OCI-LY7 (cell line): ENCODE measurements around the gene RPRD2. TPM values are rescaled to one million over a fixed set of nuclear protein-coding genes. Genes with fewer than 3 reads are reported as not detected.

Source experiments
- BruUV-seq: library from RNA; stranded (reverse); fragments of 400-500 nt; replicated peaks from 2 replicates; lab custom pipeline; 2021; lab: Mats Ljungman, UMichigan
- CTCF ChIA-PET: fragments of 300-600 bp; sonication (Branson Sonifier 250); formaldehyde crosslinking; loops from one replicate; lab custom pipeline; 2022; ENCODE audit warnings: antibody characterized with exemption; ENCODE audit not compliant: unreplicated experiment; lab: Charles Lee
- POLR2A ChIA-PET: fragments of 300-600 bp; sonication (Branson Sonifier 250); formaldehyde crosslinking; loops from one replicate; lab custom pipeline; 2022; ENCODE audit warnings: antibody characterized with exemption; lab: Charles Lee
- DNase-seq: peaks from one replicate; pipeline ENCODE4 v3.0.0-alpha.2; 2015; ENCODE audit warnings: low spot score
- H2AFZ ChIP-seq: fragments of 200-600 bp; sonication (generic), shearing (Covaris generic); 2 replicates; pipeline ENCODE4 v1.6.1; 2014; ENCODE audit warnings: mild to moderate bottlenecking, antibody characterized with exemption, low read length, moderate library complexity
- H3K27ac ChIP-seq: fragments of 200-600 bp; sonication (generic); 2 replicates; pipeline ENCODE4 v1.5.1; 2014; ENCODE audit warnings: mixed run types, low read depth, mild to moderate bottlenecking, moderate library complexity, low read length, inconsistent platforms; ENCODE audit not compliant: poor library complexity, severe bottlenecking
- H3K36me3 ChIP-seq: fragments of 200-600 bp; sonication (generic); 2 replicates; pipeline ENCODE4 v1.6.1; 2014; ENCODE audit warnings: mild to moderate bottlenecking, antibody characterized with exemption, low read length, moderate library complexity, mixed read lengths; ENCODE audit not compliant: insufficient read depth
- H3K4me1 ChIP-seq: fragments of 200-600 bp; sonication (generic); 2 replicates; pipeline ENCODE4 v1.5.1; 2014; ENCODE audit warnings: mild to moderate bottlenecking, low read length; ENCODE audit not compliant: insufficient read depth, poor library complexity, severe bottlenecking
- H3K4me2 ChIP-seq: fragments of 200-600 bp; sonication (generic); 2 replicates; pipeline ENCODE4 v1.6.1; 2014; ENCODE audit warnings: mild to moderate bottlenecking, low read length
- H3K4me3 ChIP-seq: fragments of 200-600 bp; sonication (generic); 2 replicates; pipeline ENCODE4 v1.5.1; 2014; ENCODE audit warnings: mild to moderate bottlenecking, low read depth, low read length; ENCODE audit not compliant: poor library complexity, severe bottlenecking
- H3K79me2 ChIP-seq: fragments of 200-600 bp; sonication (generic); 2 replicates; pipeline ENCODE4 v1.6.1; 2016; ENCODE audit warnings: low read depth, mild to moderate bottlenecking, low read length, moderate library complexity, mixed read lengths; ENCODE audit not compliant: insufficient read depth
- H3K9me2 ChIP-seq: fragments of 200-600 bp; sonication (generic); 2 replicates; pipeline ENCODE4 v1.6.1; 2016; ENCODE audit warnings: mild to moderate bottlenecking, low read length, mixed read lengths; ENCODE audit not compliant: insufficient read depth
- H3K9me3 ChIP-seq: fragments of 200-600 bp; sonication (generic); 2 replicates; pipeline ENCODE4 v1.6.1; 2014; ENCODE audit warnings: mild to moderate bottlenecking, mixed run types, low read length, mixed read lengths
- H4K20me1 ChIP-seq: fragments of 200-600 bp; sonication (generic); 2 replicates; pipeline ENCODE4 v1.6.1; 2014; ENCODE audit warnings: mild to moderate bottlenecking, antibody characterized with exemption, low read length, moderate library complexity, mixed read lengths; ENCODE audit not compliant: insufficient read depth
- EZH2phosphoT487 ChIP-seq: fragments of 200-600 bp; sonication (generic); IDR thresholded peaks from 2 replicates; pipeline ENCODE4 v1.6.1; 2018; ENCODE audit warnings: low read depth, borderline replicate concordance, mild to moderate bottlenecking, mixed run types, antibody characterized with exemption, low read length, moderate library complexity, mixed read lengths
- intact Hi-C: fragments of 100-400 bp; cut with micrococcal nuclease; formaldehyde crosslinking; loops from one replicate; pipeline ENCODE4 v1.10.0; 2022; ENCODE audit not compliant: unreplicated experiment
- total RNA-seq, 2 experiments: library from RNA; depleted of rRNA in 1 of 2; stranded (reverse); fragments of >200 nt in 1 of 2; shearing (Covaris generic) in 1 of 2; gene quantifications; 2 replicates each; pipeline ENCODE4 v1.2.3, GENCODE V29; 2014 to 2022
- TF ChIP-seq, protein P1 (sequence below): fragments of 200-600 bp; sonication (generic); conservative IDR thresholded peaks from 2 replicates; pipeline ENCODE4 v1.5.1; 2014; ENCODE audit warnings: mild to moderate bottlenecking, antibody characterized with exemption, low read length, moderate library complexity, mixed read lengths

The RPRD2 gene
- total RNA-seq, 2 experiments from 2014 or later = 17.0 to 39.7 TPM

DNA sequence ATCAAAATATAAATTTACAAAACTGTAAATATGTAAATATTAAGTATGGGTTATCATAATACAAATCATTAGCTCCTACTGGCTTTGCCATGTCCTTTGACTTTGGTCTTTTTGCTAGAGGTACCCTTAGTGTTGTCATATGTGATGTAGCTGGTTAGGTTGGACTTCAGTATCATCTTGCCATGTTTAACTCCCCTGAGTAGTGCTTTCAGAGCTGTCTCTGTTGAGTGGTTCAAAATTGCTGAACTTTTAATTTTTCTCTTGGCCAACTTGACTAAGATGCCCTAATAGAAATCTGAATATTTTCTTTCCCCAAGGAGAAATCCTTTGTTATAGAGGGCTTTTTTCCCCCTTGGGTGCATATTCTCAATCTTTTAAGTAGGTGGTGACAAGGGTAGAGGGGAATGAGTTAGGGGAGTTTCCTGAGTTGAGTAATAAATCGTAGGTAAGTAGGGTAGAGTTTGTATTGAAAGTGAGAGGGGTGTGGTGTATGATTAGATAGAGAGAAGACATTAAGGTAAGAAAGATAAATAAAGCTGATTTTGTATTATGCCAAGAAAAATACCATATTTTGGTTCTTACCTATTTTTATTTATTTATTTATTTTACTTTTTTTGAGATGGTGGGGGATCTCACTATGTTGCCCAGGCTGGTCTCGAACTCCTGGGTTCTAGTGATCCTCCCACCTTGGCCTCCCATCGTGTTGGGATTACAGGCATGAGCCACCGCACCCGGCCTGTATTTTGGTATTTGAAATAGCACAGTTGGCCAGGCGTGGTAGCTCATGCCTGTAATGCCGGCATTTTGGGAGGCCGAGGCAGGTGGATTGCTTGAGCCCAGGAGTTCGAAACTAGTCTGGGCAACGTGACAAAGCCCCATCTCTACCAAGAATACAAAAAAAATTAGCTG, 21.8 kb downstream of the RPRD2 start:
- Histone ChIP-seq H3K27ac (no peak overlapping the region), H3K79me2 (peaks cover 97% of the 10 kb centered on the region), H3K9me2 (no peaks in the 10 kb centered on the region), H3K9me3 (no peaks in the 10 kb centered on the region), H3K4me3 (no peak overlapping the region), H2AFZ (no peak overlapping the region), H3K4me1 (peaks cover 7% of the 10 kb centered on the region), H3K4me2 (no peak overlapping the region), H4K20me1 (peaks cover 23% of the 10 kb centered on the region; the same call in 1 of the 2 replicates), H3K36me3 (peaks cover 10% of the 10 kb centered on the region)
- BruUV-seq = no TSS peak
- no peak for DNase-seq
- TF ChIP-seq, protein P1, sequence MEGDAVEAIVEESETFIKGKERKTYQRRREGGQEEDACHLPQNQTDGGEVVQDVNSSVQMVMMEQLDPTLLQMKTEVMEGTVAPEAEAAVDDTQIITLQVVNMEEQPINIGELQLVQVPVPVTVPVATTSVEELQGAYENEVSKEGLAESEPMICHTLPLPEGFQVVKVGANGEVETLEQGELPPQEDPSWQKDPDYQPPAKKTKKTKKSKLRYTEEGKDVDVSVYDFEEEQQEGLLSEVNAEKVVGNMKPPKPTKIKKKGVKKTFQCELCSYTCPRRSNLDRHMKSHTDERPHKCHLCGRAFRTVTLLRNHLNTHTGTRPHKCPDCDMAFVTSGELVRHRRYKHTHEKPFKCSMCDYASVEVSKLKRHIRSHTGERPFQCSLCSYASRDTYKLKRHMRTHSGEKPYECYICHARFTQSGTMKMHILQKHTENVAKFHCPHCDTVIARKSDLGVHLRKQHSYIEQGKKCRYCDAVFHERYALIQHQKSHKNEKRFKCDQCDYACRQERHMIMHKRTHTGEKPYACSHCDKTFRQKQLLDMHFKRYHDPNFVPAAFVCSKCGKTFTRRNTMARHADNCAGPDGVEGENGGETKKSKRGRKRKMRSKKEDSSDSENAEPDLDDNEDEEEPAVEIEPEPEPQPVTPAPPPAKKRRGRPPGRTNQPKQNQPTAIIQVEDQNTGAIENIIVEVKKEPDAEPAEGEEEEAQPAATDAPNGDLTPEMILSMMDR = no peak
- no peak for TF ChIP-seq EZH2phosphoT487
- ChIA-PET POLR2A (no interaction called here), CTCF (no interaction called here)
- intact Hi-C loops = no loop called here

- Histone ChIP-seq H3K36me3 (peaks cover 10% of the 10 kb centered on the region), H3K4me3 (no peak overlapping the region), H3K4me2 (no peak overlapping the region), H3K79me2 (peaks cover 98% of the 10 kb centered on the region), H4K20me1 (peaks cover 23% of the 10 kb centered on the region; the same call in 1 of the 2 replicates), H3K9me2 (no peaks in the 10 kb centered on the region), H2AFZ (no peak overlapping the region), H3K9me3 (no peaks in the 10 kb centered on the region), H3K27ac (no peak overlapping the region), H3K4me1 (peaks cover 7% of the 10 kb centered on the region)
- CTCF ChIA-PET = no interaction called here
- intact Hi-C loops = no loop called here
- POLR2A ChIA-PET = no interaction called here
- TF ChIP-seq, protein P1 = no peak
- TF ChIP-seq EZH2phosphoT487 = no peak
- BruUV-seq = no TSS peak
- no peak for DNase-seq
These were observed 22.6 kb downstream of the RPRD2 start for GRCh38 chr1:150386592-150386991.

- CTCF ChIA-PET = no interaction called here
- Histone ChIP-seq H3K79me2 (peaks cover 98% of the 10 kb centered on the region), H3K4me3 (no peak overlapping the region), H3K9me2 (no peaks in the 10 kb centered on the region), H3K9me3 (no peaks in the 10 kb centered on the region), H4K20me1 (peaks cover 20% of the 10 kb centered on the region; the same call in 1 of the 2 replicates), H2AFZ (no peak overlapping the region), H3K4me1 (peaks cover 7% of the 10 kb centered on the region), H3K27ac (no peak overlapping the region), H3K36me3 (peaks cover 10% of the 10 kb centered on the region), H3K4me2 (no peak overlapping the region)
- DNase-seq = peak; percentile 18
- no peak for TF ChIP-seq EZH2phosphoT487
- TF ChIP-seq, protein P1 = no peak
- intact Hi-C loops = no loop called here
- no TSS peak for BruUV-seq
- POLR2A ChIA-PET = interaction anchor here (0.8 to 1.4 kb wide), 2 partner anchors 14 to 16 kb away, joined by 3 read pairs; no protein-coding TSS in a partner anchor
These were observed 23.3 kb downstream of the RPRD2 start for GRCh38 chr1:150387200-150387599.
